ENCODE results near the gene RNPS1.
A peak's percentile ranks its signal among the peaks of the same experiment; 100 is the strongest.

The RNPS1 gene

DNA sequence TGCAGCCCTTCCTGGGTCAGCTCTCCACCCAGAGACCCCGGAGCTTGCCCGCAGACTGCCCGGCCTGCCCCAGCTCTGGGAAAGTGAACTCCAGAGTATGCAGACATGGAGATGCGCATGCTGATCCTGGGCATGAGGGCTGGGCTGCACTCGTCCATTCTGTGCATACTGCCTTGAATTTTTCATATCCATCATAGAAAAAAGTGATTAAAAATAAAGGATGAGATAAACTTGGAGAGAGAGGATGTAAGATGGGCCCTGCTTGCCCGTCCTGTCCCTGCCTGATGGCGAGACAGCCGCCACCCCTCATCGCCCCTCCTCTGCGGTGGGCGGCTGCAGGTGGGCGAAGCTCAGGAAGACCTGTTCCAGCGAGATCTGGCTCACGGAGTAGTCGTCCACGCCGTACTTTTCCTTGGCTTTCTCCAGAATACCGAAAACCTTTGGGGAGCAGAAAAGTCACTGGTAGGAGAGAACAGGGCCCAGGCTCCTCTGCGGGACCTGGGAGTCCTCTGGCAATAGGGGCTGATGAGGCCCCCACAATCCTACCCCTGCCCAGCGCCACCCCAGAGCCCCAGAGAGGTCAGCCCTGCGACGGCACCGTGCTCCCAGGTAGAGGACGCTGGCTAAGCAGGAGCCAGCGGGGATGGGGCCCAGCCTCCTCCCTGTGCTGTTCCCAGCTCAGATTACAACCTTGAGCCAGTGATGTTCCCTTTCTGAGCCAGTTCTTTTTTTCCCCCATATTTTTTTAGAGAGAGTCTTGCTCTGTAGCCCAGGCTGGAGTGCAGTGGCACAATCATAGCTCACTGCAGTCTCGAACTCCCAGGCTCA is 8.7 kb upstream of the RNPS1 start:
- no peak overlapping the region for H3K27ac ChIP-seq
- TF ChIP-seq ZFX (IDR thresholded peaks at IDR 0.05; ENCODE audit: borderline replicate concordance) (no peak), CTCF (IDR thresholded peaks at IDR 0.05) (no peak)

GRCh38 chr16:2275476-2276367 is 7.8 kb upstream of the RNPS1 start:
- TF ChIP-seq CTCF (IDR thresholded peaks at IDR 0.05) = no peak
- no peak for TF ChIP-seq ZFX (IDR thresholded peaks at IDR 0.05; ENCODE audit: borderline replicate concordance)
- H3K27ac ChIP-seq = no peak overlapping the region

- no peak for TF ChIP-seq ZFX (IDR thresholded peaks at IDR 0.05; ENCODE audit: borderline replicate concordance)
- TF ChIP-seq CTCF (IDR thresholded peaks at IDR 0.05) = no peak
- H3K27ac ChIP-seq = 0 out of 2 replicates have a peak overlapping the region, but pooled peaks have one; percentile 23
Measured at GRCh38 chr16:2273931-2274330, 6.0 kb upstream of the RNPS1 start.

DNA sequence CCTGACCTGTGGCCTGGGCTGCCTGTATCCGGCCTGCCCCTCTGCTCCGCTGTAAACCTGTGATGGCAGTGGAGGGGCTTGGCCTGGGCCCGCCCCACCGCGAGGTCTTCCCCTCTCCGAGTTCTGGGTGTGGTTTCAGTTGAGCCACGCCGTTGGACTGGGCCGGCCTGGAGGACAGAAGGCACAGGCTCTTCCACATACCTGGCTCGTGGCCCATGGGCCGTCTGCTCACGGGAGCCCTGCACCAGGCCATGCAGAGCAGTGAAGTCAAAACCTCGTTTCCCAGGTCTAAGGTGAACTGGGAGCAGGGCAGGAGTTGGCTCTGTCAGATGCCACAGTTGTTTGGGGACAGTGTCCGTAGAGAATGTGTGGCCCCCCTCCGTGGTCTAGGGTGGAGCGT is 5.6 kb upstream of the RNPS1 start:
- TF ChIP-seq ZFX (IDR thresholded peaks at IDR 0.05; ENCODE audit: borderline replicate concordance) (no peak), CTCF (IDR thresholded peaks at IDR 0.05) (no peak)
- 0 out of 2 replicates have a peak overlapping the region, but pooled peaks have one; percentile 23 for H3K27ac ChIP-seq

GRCh38 chr16:2271848-2272461 is 4.0 kb upstream of the RNPS1 start:
- no peak for TF ChIP-seq CTCF (IDR thresholded peaks at IDR 0.05)
- no peak for TF ChIP-seq ZFX (IDR thresholded peaks at IDR 0.05; ENCODE audit: borderline replicate concordance)
- H3K27ac ChIP-seq = no peak overlapping the region

- peak overlapping the region; percentile 8; the same call in 1 of the 2 replicates for H3K27ac ChIP-seq
- TF ChIP-seq CTCF (IDR thresholded peaks at IDR 0.05) (no peak), ZFX (IDR thresholded peaks at IDR 0.05; ENCODE audit: borderline replicate concordance) (no peak)
Measured at GRCh38 chr16:2270588-2271470, 2.9 kb upstream of the RNPS1 start.

All from 22Rv1 (cell line).